GM21576 (cell line): ENCODE data around the gene ARHGAP15.

ENCODE experiments used
- ATAC-seq: cut with Tn5 transposase; IDR thresholded peaks from one replicate; pipeline ENCODE4 v1.9.1; 2021; ENCODE audit warnings: mild to moderate bottlenecking, moderate library complexity; ENCODE audit not compliant: unreplicated experiment

The ARHGAP15 gene

GRCh38 chr2:143440411-143441012 lies 311.3 kb downstream of the ARHGAP15 start:
- no peak for ATAC-seq

GRCh38 chr2:143442193-143442592 lies 313.0 kb downstream of the ARHGAP15 start:
- ATAC-seq = no peak

- peak; percentile 64 for ATAC-seq
Measured at GRCh38 chr2:143451642-143452281, 322.5 kb downstream of the ARHGAP15 start.

DNA sequence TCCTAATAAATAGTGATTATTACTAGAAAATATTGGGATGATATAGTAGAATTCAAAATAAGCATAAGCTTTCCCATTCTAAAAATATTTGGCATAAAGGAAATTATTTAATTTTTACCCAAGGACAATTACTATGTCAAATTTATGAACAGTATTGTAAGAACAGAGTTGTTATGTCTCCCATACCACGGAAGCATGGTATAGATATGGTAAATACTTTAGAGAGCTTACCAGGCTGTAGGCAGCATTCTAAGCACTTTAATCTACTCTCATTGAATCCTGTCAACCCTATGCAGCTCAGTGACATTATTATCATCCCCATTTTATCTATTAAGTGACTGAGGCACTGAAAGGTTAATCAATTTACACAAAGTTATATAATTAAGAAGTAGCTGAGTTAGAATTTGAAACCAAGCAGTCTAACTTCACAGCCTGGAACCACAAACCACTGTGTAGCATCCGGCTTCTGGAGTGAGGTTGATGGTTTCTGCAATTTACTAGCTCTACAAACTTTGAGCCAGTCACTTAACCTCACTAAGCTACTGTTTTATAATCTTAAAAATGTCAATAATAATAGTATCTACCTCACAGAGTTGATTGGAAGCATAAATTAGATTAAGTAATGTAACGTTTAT lies 323.7 kb downstream of the ARHGAP15 start:
- ATAC-seq = no peak

- no peak for ATAC-seq
Measured at GRCh38 chr2:143453981-143454511, 324.8 kb downstream of the ARHGAP15 start.

DNA sequence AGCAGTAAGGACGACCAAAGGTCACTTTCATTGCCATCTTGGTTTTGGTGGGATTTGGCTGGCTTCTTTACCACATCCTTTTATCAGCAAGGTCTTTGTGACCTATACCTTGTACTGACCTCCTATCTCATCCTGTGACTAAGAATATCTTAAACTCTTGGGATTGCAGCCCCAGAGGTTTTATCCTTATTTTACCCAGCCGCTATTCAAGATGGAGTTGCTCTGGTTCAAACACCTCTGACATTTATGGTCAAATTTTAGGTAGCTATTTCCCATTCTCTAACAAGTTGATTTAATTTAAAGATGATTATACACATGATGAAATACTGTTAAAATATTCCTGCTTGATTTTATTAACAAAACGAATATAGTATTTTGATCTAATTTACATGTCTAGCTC lies 326.1 kb downstream of the ARHGAP15 start:
- no peak for ATAC-seq

- no peak for ATAC-seq
Measured at GRCh38 chr2:143458258-143459190, 329.3 kb downstream of the ARHGAP15 start.

DNA sequence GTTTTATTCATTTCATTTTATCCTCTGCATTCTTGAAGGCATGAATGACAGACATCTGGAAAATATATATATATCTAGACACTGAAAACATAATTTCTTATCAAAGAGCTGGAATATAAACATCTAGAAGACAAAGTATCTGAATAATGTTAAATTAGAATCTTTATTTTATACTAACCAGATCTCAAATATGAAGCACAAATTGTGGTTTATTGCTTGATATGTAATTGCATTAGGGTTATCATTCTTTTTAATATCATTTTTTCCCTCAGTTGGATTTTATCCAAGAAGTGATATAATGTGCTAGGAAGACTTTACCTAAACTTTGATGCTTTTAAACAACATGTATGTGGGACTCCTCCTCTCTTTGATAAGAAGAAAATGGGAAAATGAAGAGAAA lies 331.2 kb downstream of the ARHGAP15 start:
- ATAC-seq = no peak

DNA sequence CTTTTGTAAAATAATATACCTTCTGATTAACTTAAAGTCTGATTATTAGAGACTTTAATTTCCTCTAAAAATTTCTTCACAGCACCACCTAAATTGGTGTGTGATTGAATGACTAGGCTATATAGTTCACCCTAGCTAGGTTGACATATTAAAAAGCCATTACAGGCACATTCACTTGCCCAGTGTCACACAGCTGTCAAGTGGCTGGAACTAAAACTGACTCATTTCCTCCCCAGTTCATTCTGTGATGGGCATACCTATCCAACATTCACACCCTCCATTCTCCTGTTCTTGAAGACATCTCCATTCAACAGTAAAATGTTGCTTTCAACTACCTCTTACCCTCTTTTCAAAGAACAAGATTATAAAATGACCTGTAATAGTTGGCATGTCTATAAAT lies 334.5 kb downstream of the ARHGAP15 start:
- ATAC-seq = peak; percentile 56

DNA sequence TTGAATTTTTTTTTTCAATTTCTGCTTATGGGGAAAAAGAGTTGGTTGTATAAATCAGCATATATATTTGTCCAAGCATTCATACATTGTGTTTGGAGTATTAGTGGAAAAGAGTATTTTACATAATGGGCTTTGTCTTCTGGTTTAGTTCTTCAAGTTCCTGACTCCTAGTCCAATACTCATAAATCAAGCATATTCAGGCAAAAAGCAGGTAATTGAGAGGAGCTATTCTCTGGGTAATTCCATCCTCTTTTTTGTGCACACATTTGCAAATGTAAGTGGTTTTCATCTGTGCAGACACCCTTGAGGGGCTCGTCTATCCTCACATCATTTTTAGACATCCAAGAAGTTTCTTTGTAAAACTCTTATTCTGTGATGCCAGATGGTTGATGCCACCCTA lies 337.2 kb downstream of the ARHGAP15 start:
- no peak for ATAC-seq

GRCh38 chr2:143467011-143467410 lies 337.8 kb downstream of the ARHGAP15 start:
- ATAC-seq = no peak

DNA sequence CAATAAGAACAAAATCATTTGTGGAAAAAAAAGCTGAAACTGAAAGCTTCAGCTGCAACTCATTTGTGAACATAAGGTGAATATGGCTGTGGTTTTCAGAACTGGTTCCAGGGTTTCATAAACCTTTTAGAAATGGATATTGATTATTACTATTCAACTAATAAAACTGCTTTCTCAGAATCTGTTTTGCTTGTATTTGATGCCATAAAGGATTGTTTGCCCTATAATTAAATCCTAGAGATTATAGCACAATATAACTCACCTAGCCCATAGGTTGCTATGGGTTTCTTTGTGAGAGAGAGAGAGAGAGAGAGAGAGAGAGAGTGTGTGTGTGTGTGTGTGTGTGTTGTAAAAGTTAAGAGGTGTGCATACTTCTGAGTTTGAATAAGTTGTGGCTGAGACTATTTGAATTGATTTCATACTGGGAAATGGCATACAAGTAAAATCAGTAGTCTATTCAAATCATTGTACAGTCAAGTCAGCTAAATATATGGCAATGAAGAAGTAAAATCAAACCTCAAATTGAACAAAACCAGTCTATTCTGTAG lies 339.2 kb downstream of the ARHGAP15 start:
- ATAC-seq = peak; percentile 72

DNA sequence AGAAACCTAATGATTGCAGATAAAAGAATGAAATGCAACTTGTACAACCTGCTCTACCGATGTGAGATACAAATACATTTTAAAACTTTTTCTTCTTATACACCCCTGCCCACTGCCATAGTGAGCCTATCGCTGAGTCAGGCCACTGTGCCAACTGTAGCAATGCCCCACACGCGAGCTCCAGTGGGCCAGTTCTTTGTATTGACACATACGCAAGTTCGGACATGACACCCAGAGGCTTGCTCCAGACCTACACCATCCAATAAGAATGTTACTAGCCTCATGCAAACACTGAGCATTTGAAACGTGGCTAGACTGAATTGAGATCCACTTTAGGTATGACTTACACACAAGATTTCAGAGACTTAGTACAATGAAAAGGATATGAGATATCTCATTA lies 340.1 kb downstream of the ARHGAP15 start:
- ATAC-seq = no peak

DNA sequence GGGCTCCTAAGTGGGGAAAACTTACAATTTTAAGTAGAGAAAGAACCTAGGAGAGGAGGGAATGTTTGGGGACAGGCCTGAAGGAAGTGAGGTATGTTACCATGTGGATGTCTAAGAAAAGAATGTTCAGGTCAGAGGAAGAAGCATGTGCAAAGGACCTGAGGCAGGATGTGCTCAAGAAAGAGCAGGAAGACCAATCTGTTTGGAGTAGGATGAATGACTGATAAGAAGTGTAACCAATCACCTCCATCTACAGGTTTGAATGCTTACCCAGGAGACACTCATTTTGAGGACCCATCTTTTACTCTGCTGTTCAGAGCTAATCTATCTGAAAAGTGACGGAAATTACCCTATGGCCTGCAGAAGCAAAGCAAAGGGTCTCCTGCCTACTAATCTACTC lies 342.3 kb downstream of the ARHGAP15 start:
- no peak for ATAC-seq

DNA sequence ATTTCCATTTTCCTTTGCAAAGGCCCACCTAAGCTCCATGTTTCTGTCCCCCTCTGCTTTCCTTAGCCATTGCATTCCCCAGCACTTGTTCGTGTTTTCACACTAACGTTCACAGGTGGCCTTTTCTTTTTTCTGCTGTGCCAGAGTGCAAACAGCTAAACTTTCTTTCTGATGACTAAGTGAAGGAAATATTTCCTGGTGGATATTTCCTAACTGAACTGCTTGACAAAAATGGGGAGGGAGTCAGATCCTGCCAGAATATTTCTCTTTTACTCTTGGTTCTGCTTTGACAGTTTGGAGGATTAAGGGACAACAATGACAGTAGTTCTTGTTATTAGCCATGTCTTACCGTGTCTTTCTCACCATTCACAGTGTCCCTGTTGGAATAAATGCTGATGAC lies 344.0 kb downstream of the ARHGAP15 start:
- ATAC-seq = no peak

GRCh38 chr2:143473820-143474219 lies 344.6 kb downstream of the ARHGAP15 start:
- ATAC-seq = no peak

- no peak for ATAC-seq
Measured at GRCh38 chr2:143474586-143474985, 345.4 kb downstream of the ARHGAP15 start.

GRCh38 chr2:143475041-143475776 lies 346.0 kb downstream of the ARHGAP15 start:
- ATAC-seq = no peak

DNA sequence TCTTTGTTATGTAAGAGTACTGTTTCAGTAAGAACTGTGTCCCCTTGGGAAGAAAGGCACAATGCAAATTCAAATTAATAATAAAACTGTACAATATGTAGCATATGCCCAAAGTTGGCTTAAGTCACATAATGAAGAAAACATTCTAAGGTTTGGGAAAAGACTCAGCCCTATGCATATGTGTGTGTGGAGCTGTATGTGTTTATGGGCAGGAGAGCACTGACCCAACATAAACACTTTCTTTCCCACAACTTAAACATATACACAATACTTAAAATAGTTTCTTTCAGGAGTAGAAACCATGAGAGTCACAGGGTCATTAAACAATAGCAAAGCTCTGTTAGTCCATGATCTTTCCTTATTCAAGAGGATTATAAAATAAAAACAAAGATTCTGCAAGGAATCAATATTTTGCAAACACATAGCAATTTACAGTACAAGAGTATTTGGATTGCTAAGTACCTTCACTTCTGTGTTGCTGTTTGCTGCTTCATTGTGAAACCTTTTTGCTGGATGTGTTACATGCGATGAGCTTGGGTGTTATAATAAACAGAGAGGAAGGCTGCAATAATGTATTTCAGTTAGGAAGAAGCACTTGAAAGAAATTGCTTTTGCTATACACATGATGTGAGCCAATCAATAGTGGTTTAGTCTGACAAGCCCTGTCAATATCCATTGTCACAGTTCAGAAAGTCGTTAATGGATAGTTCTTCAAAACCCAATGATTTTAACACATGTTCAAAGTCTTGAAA lies 347.3 kb downstream of the ARHGAP15 start:
- ATAC-seq = no peak
